HCT116 (cell line): ENCODE measurements around the gene KIF21B. TPM values are rescaled to one million over a fixed set of nuclear protein-coding genes. Genes with fewer than 3 reads are reported as not detected.

Experiments
- ATAC-seq: fragments of 200-7000 bp; cut with Tn5 transposase; 2 replicates; pipeline ENCODE4 v1.9.1; 2020; ENCODE audit warnings: mild to moderate bottlenecking, moderate library complexity
- BruUV-seq: library from RNA; stranded (reverse); fragments of 400-500 nt; replicated peaks from 2 replicates; lab custom pipeline; 2021; lab: Mats Ljungman, UMichigan
- CTCF ChIA-PET: fragments of 300-600 bp; sonication (Branson Sonifier 250); formaldehyde crosslinking; loops from one replicate; lab custom pipeline; 2021; ENCODE audit warnings: antibody characterized with exemption; lab: Charles Lee
- POLR2A ChIA-PET: fragments of 300-600, 350-600 bp; sonication (Branson Sonifier 250); formaldehyde crosslinking; loops from one replicate; lab custom pipeline; 2021; ENCODE audit warnings: antibody characterized with exemption; lab: Charles Lee
- RAD21 ChIA-PET, 2 experiments: fragments of 300-600 bp; sonication (Branson Sonifier 250); formaldehyde crosslinking; loops; one replicate each; lab custom pipeline; 2023; ENCODE audit warnings: low total read pairs in 2 of 2; ENCODE audit not compliant: uncharacterized antibody in 2 of 2, unreplicated experiment in 2 of 2, low non-redundant PET in 1 of 2; lab: Charles Lee
- DNase-seq: peaks from one replicate; pipeline ENCODE4 v3.0.0-alpha.2; 2010; ENCODE audit warnings: low read depth, low spot score
- H2AFZ ChIP-seq: fragments of 200-600 bp; shearing (Covaris generic), sonication (generic); 2 replicates; pipeline ENCODE4 v1.6.1; 2017; ENCODE audit warnings: low read depth, mixed run types, mixed read lengths, antibody characterized with exemption, low read length; ENCODE audit not compliant: poor library complexity, severe bottlenecking
- H3K27ac ChIP-seq: 2 replicates; pipeline ENCODE4 v1.5.1; 2012; ENCODE audit warnings: low read depth, low read length
- H3K27me3 ChIP-seq: fragments of 200-600 bp; sonication (generic); 2 replicates; pipeline ENCODE4 v1.6.1; 2016; ENCODE audit warnings: mixed run types, low read length, mixed read lengths; ENCODE audit not compliant: insufficient read depth
- H3K36me3 ChIP-seq, 2 experiments: fragments of 200-500 bp in 1 of 2; fragments of 200-600 bp in 1 of 2; sonication (Bioruptor generic) in 1 of 2; sonication (generic) in 1 of 2; 2 replicates each; pipeline versions ENCODE4 v1.5.1 to v1.6.1; 2014 to 2016; ENCODE audit warnings: low read length in 2 of 2, inconsistent platforms in 1 of 2, mixed read lengths in 1 of 2, mixed run types in 1 of 2; ENCODE audit not compliant: insufficient read depth in 2 of 2, control insufficient read depth in 1 of 2
- H3K4me1 ChIP-seq, 2 experiments: fragments of 200-600 bp in 1 of 2; sonication (generic) in 1 of 2; 2 replicates each; pipeline versions ENCODE4 v1.5.1 to v1.6.1; 2012 to 2017; ENCODE audit warnings: low read length in 2 of 2, inconsistent platforms in 1 of 2, mild to moderate bottlenecking in 1 of 2, mixed read lengths in 1 of 2, mixed run types in 1 of 2, moderate library complexity in 1 of 2; ENCODE audit not compliant: insufficient read depth in 2 of 2, control insufficient read depth in 1 of 2
- H3K4me2 ChIP-seq: fragments of 200-600 bp; sonication (generic); 2 replicates; pipeline ENCODE4 v1.6.1; 2017; ENCODE audit warnings: mixed run types, low read length, mixed read lengths
- H3K4me3 ChIP-seq, 2 experiments: fragments of 200-600 bp in 1 of 2; sonication (generic) in 1 of 2; replicated peaks in 1 of 2; 2 replicates each; pipeline ENCODE4 v1.5.1; 2011 to 2016; ENCODE audit warnings: low read length in 2 of 2, control low read depth in 1 of 2, low read depth in 1 of 2, mild to moderate bottlenecking in 1 of 2, mixed read lengths in 1 of 2, mixed run types in 1 of 2
- H3K79me2 ChIP-seq: fragments of 200-600 bp; sonication (generic); 2 replicates; pipeline ENCODE4 v1.6.1; 2017; ENCODE audit warnings: mild to moderate bottlenecking, mixed run types, low read length, moderate library complexity, mixed read lengths; ENCODE audit not compliant: insufficient read depth
- H3K9ac ChIP-seq: fragments of 200-600 bp; sonication (generic); 2 replicates; pipeline ENCODE4 v1.6.1; 2016; ENCODE audit warnings: low read length, mixed read lengths
- H3K9me2 ChIP-seq: fragments of 200-600 bp; sonication (generic), shearing (Covaris generic); 2 replicates; pipeline ENCODE4 v1.6.1; 2017; ENCODE audit warnings: mixed run types, mild to moderate bottlenecking, moderate library complexity; ENCODE audit not compliant: insufficient read depth
- H3K9me3 ChIP-seq, 2 experiments: fragments of 200-500 bp in 1 of 2; fragments of 200-600 bp in 1 of 2; sonication (Bioruptor generic) in 1 of 2; sonication (generic) in 1 of 2; 2 replicates each; pipeline ENCODE4 v1.6.1; 2014 to 2017; ENCODE audit warnings: low read length in 2 of 2, mixed read lengths in 2 of 2, inconsistent platforms in 1 of 2, low read depth in 1 of 2, mild to moderate bottlenecking in 1 of 2, mixed run types in 1 of 2, moderate library complexity in 1 of 2; ENCODE audit not compliant: control insufficient read depth in 1 of 2, insufficient read depth in 1 of 2
- H4K20me1 ChIP-seq: fragments of 200-600 bp; sonication (generic), shearing (Covaris generic); 2 replicates; pipeline ENCODE4 v1.6.1; 2017; ENCODE audit warnings: mixed run types, mild to moderate bottlenecking, moderate library complexity; ENCODE audit not compliant: insufficient read depth
- CBX3 ChIP-seq: IDR thresholded peaks from 2 replicates; pipeline ENCODE4 v1.6.1; 2012; ENCODE audit warnings: low read depth
- EGR1 ChIP-seq: IDR thresholded peaks from 2 replicates; pipeline ENCODE4 v1.6.1; 2012; ENCODE audit warnings: low read depth
- ELF1 ChIP-seq: IDR thresholded peaks from 2 replicates; pipeline ENCODE4 v1.6.1; 2012; ENCODE audit warnings: low read depth, borderline replicate concordance
- EZH2 ChIP-seq: fragments of 200-600 bp; sonication (generic); IDR thresholded peaks from 2 replicates; pipeline ENCODE4 v1.6.1; 2017; ENCODE audit warnings: antibody characterized with exemption, mixed run types
- EZH2phosphoT487 ChIP-seq: fragments of 200-600 bp; IDR thresholded peaks from 2 replicates; pipeline ENCODE4 v1.6.1; 2018; ENCODE audit warnings: antibody characterized with exemption, borderline replicate concordance
- FOSL1 ChIP-seq: IDR thresholded peaks from 2 replicates; pipeline ENCODE4 v1.6.1; 2012; ENCODE audit warnings: low read depth
- JUND ChIP-seq: IDR thresholded peaks from 2 replicates; pipeline ENCODE4 v1.6.1; 2012
- RAD21 ChIP-seq: IDR thresholded peaks from 2 replicates; pipeline ENCODE4 v1.6.1; 2012; ENCODE audit warnings: low read depth, mild to moderate bottlenecking
- SIN3A ChIP-seq: IDR thresholded peaks from 2 replicates; pipeline ENCODE4 v1.6.1; 2012; ENCODE audit warnings: low read depth
- SP1 ChIP-seq: IDR thresholded peaks from 2 replicates; pipeline ENCODE4 v1.6.1; 2012; ENCODE audit warnings: low read depth
- SRF ChIP-seq: IDR thresholded peaks from 2 replicates; pipeline ENCODE4 v1.6.1; 2012; ENCODE audit warnings: low read depth
- TCF7L2 ChIP-seq: IDR thresholded peaks from 2 replicates; pipeline ENCODE4 v1.7.0; 2011; ENCODE audit warnings: borderline replicate concordance, inconsistent platforms; ENCODE audit not compliant: insufficient read depth, insufficient read length; ENCODE audit errors: extremely low read depth
- YY1 ChIP-seq: IDR thresholded peaks from 2 replicates; pipeline ENCODE4 v1.6.1; 2011; ENCODE audit warnings: low read length, low read depth, moderate library complexity, mild to moderate bottlenecking; ENCODE audit not compliant: insufficient replicate concordance; ENCODE audit errors: extremely low read depth
- ZFX ChIP-seq: fragments of 450-650 bp; IDR thresholded peaks from 2 replicates; pipeline ENCODE4 v1.6.1; 2017
- ZNF274 ChIP-seq: fragments of 200-500 bp; sonication (Bioruptor generic); IDR thresholded peaks from 2 replicates; pipeline ENCODE4 v1.6.1; 2014; ENCODE audit warnings: mild to moderate bottlenecking, low read depth, low read length, inconsistent platforms
- intact Hi-C: fragments of 100-400 bp; cut with micrococcal nuclease; formaldehyde crosslinking; loops from 2 replicates; pipeline ENCODE4 v1.10.0; 2022
- total RNA-seq: library from RNA; stranded (reverse); gene quantifications from one replicate; pipeline ENCODE4 v1.2.1, GENCODE V29; 2021; ENCODE audit not compliant: unreplicated experiment
- TF ChIP-seq, protein P1 (sequence below), 3 experiments: fragments of 200-600 bp in 1 of 3; sonication (generic) in 1 of 3; IDR thresholded peaks in 2 of 3; conservative IDR thresholded peaks in 1 of 3; 2 replicates each; pipeline ENCODE4 v1.5.1; 2012 to 2017; ENCODE audit warnings: low read depth in 2 of 3, low read length in 2 of 3, antibody characterized with exemption in 1 of 3, borderline replicate concordance in 1 of 3, control low read depth in 1 of 3, mild to moderate bottlenecking in 1 of 3, mixed read lengths in 1 of 3, mixed run types in 1 of 3, moderate library complexity in 1 of 3; ENCODE audit not compliant: insufficient read depth in 1 of 3
- TF ChIP-seq, protein P2 (sequence below): IDR thresholded peaks from 2 replicates; pipeline ENCODE4 v1.6.1; 2011; ENCODE audit warnings: mild to moderate bottlenecking, low read length, moderate library complexity; ENCODE audit not compliant: insufficient replicate concordance; ENCODE audit errors: extremely low read depth
- TF ChIP-seq, protein P3 (sequence below): IDR thresholded peaks from 2 replicates; pipeline ENCODE4 v1.6.1; 2012
- TF ChIP-seq, protein P4 (sequence below): IDR thresholded peaks from 2 replicates; pipeline ENCODE4 v1.6.1; 2012; ENCODE audit warnings: low read depth

Gene KIF21B
- total RNA-seq, 1 experiment from 2014 or later = 6.1 TPM

DNA sequence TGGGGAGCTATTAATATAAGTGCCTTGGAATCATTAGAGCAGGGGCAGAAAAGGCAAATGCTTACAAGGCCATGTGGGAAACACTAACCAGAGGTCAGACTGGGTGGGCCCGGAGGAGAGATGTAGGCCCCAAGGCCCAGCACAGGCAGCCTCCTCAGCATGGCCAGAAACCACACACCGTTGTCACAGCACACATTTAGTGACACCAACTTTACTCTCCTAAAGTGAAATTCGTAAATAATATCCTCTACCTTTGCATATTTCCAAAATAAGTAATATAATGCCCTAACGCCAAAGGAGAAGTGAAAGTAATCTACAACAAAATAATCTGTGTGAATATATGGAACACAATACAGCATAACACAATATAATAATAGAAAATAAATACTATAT, 62.6 kb downstream of the KIF21B start:
- H3K9ac ChIP-seq = no peak overlapping the region
- no peak overlapping the region for H2AFZ ChIP-seq
- ATAC-seq = no peak
- no peaks in the 10 kb centered on the region for H3K36me3 ChIP-seq
- H3K27me3 ChIP-seq = no peaks in the 10 kb centered on the region
- no peaks in the 10 kb centered on the region for H3K4me1 ChIP-seq
- no peak overlapping the region for H3K27ac ChIP-seq
- DNase-seq = no peak
- no peaks in the 10 kb centered on the region for H4K20me1 ChIP-seq
- ChIA-PET POLR2A (no interaction called here), CTCF (interaction anchor here (0.7 kb wide), 1 partner anchor 12 kb away, joined by 3 read pairs; no protein-coding TSS in a partner anchor), RAD21 (no interaction called here)
- H3K9me3 ChIP-seq = no peaks in the 10 kb centered on the region
- TF ChIP-seq ELF1 (no peak), TCF7L2 (no peak), JUND (no peak), YY1 (no peak), FOSL1 (no peak), EZH2 (no peak), CBX3 (no peak), ZNF274 (no peak), EGR1 (no peak), SP1 (no peak), SRF (no peak), SIN3A (no peak), EZH2phosphoT487 (no peak), RAD21 (no peak), ZFX (no peak)
- TF ChIP-seq, protein P1, sequence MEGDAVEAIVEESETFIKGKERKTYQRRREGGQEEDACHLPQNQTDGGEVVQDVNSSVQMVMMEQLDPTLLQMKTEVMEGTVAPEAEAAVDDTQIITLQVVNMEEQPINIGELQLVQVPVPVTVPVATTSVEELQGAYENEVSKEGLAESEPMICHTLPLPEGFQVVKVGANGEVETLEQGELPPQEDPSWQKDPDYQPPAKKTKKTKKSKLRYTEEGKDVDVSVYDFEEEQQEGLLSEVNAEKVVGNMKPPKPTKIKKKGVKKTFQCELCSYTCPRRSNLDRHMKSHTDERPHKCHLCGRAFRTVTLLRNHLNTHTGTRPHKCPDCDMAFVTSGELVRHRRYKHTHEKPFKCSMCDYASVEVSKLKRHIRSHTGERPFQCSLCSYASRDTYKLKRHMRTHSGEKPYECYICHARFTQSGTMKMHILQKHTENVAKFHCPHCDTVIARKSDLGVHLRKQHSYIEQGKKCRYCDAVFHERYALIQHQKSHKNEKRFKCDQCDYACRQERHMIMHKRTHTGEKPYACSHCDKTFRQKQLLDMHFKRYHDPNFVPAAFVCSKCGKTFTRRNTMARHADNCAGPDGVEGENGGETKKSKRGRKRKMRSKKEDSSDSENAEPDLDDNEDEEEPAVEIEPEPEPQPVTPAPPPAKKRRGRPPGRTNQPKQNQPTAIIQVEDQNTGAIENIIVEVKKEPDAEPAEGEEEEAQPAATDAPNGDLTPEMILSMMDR (IDR thresholded peaks at IDR 0.05 in 2 of 3, conservative IDR thresholded peaks at IDR 0.05 in 1 of 3; ENCODE audit: borderline replicate concordance in 1 of 3, insufficient read depth in 1 of 3, low read depth in 2 of 3, low read length in 2 of 3) = no peak
- TF ChIP-seq, protein P2, sequence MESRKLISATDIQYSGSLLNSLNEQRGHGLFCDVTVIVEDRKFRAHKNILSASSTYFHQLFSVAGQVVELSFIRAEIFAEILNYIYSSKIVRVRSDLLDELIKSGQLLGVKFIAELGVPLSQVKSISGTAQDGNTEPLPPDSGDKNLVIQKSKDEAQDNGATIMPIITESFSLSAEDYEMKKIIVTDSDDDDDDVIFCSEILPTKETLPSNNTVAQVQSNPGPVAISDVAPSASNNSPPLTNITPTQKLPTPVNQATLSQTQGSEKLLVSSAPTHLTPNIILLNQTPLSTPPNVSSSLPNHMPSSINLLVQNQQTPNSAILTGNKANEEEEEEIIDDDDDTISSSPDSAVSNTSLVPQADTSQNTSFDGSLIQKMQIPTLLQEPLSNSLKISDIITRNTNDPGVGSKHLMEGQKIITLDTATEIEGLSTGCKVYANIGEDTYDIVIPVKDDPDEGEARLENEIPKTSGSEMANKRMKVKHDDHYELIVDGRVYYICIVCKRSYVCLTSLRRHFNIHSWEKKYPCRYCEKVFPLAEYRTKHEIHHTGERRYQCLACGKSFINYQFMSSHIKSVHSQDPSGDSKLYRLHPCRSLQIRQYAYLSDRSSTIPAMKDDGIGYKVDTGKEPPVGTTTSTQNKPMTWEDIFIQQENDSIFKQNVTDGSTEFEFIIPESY = no peak
- TF ChIP-seq, protein P3, sequence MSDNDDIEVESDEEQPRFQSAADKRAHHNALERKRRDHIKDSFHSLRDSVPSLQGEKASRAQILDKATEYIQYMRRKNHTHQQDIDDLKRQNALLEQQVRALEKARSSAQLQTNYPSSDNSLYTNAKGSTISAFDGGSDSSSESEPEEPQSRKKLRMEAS = no peak
- TF ChIP-seq, protein P4, sequence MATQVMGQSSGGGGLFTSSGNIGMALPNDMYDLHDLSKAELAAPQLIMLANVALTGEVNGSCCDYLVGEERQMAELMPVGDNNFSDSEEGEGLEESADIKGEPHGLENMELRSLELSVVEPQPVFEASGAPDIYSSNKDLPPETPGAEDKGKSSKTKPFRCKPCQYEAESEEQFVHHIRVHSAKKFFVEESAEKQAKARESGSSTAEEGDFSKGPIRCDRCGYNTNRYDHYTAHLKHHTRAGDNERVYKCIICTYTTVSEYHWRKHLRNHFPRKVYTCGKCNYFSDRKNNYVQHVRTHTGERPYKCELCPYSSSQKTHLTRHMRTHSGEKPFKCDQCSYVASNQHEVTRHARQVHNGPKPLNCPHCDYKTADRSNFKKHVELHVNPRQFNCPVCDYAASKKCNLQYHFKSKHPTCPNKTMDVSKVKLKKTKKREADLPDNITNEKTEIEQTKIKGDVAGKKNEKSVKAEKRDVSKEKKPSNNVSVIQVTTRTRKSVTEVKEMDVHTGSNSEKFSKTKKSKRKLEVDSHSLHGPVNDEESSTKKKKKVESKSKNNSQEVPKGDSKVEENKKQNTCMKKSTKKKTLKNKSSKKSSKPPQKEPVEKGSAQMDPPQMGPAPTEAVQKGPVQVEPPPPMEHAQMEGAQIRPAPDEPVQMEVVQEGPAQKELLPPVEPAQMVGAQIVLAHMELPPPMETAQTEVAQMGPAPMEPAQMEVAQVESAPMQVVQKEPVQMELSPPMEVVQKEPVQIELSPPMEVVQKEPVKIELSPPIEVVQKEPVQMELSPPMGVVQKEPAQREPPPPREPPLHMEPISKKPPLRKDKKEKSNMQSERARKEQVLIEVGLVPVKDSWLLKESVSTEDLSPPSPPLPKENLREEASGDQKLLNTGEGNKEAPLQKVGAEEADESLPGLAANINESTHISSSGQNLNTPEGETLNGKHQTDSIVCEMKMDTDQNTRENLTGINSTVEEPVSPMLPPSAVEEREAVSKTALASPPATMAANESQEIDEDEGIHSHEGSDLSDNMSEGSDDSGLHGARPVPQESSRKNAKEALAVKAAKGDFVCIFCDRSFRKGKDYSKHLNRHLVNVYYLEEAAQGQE = no peak
- intact Hi-C loops = no loop called here
- H3K4me3 ChIP-seq = no peak overlapping the region
- H3K79me2 ChIP-seq = no peaks in the 10 kb centered on the region
- H3K4me2 ChIP-seq = no peak overlapping the region
- H3K9me2 ChIP-seq = no peaks in the 10 kb centered on the region
- no TSS peak for BruUV-seq
